Caco-2 (cell line): ENCODE measurements around the gene OTOG. TPM values are rescaled to one million over a fixed set of nuclear protein-coding genes. Genes with fewer than 3 reads are reported as not detected.

Experiments used
- BruUV-seq: library from RNA; stranded (reverse); fragments of 400-500 nt; replicated peaks from 2 replicates; lab custom pipeline; 2021; lab: Mats Ljungman, UMichigan
- CTCF ChIA-PET: fragments of 300-600 bp; sonication (Branson Sonifier 250); formaldehyde crosslinking; loops from one replicate; lab custom pipeline; 2022; ENCODE audit warnings: antibody characterized with exemption; lab: Charles Lee
- POLR2A ChIA-PET: fragments of 300-600 bp; sonication (Branson Sonifier 250); formaldehyde crosslinking; loops from one replicate; lab custom pipeline; 2022; ENCODE audit warnings: antibody characterized with exemption; lab: Charles Lee
- DNase-seq, 2 experiments: peaks; one replicate each; pipeline versions ENCODE4 v3.0.0 to v3.0.0-alpha.2; 2020 to 2022
- H3K27me3 ChIP-seq: replicated peaks from 2 replicates; pipeline ENCODE4 v1.6.0; 2011; ENCODE audit warnings: low read length; ENCODE audit not compliant: control insufficient read depth, insufficient read depth
- H3K36me3 ChIP-seq: 2 replicates; pipeline ENCODE4 v1.5.1; 2011; ENCODE audit warnings: low read length; ENCODE audit not compliant: control insufficient read depth, insufficient read depth
- H3K4me1 ChIP-seq: fragments of 250-450 bp; sonication (Bioruptor Pico); 2 replicates; pipeline ENCODE4 v1.5.1; 2020; ENCODE audit warnings: mild to moderate bottlenecking
- H3K4me3 ChIP-seq: 2 replicates; pipeline ENCODE4 v1.5.1; 2011; ENCODE audit warnings: low read depth, mild to moderate bottlenecking, control low read depth, low read length
- H3K9me3 ChIP-seq: fragments of 250-450 bp; sonication (Bioruptor Pico); 2 replicates; pipeline ENCODE4 v1.5.1; 2020; ENCODE audit warnings: mild to moderate bottlenecking, moderate library complexity
- H3K27ac Mint-ChIP-seq: one replicate; pipeline ENCODE4 v1.8.0; 2022; ENCODE audit warnings: mixed read lengths; ENCODE audit not compliant: unreplicated experiment
- H3K27me3 Mint-ChIP-seq: one replicate; pipeline ENCODE4 v1.8.0; 2022; ENCODE audit warnings: mixed read lengths; ENCODE audit not compliant: insufficient read depth, unreplicated experiment
- H3K36me3 Mint-ChIP-seq: one replicate; pipeline ENCODE4 v1.8.0; 2022; ENCODE audit warnings: mild to moderate bottlenecking, mixed read lengths; ENCODE audit not compliant: insufficient read depth, unreplicated experiment
- H3K4me1 Mint-ChIP-seq: one replicate; pipeline ENCODE4 v1.8.0; 2022; ENCODE audit warnings: low read depth, mixed read lengths; ENCODE audit not compliant: unreplicated experiment
- H3K4me3 Mint-ChIP-seq: one replicate; pipeline ENCODE4 v1.8.0; 2022; ENCODE audit warnings: mild to moderate bottlenecking, moderate library complexity, mixed read lengths; ENCODE audit not compliant: unreplicated experiment
- H3K9me3 Mint-ChIP-seq: one replicate; pipeline ENCODE4 v1.8.0; 2022; ENCODE audit warnings: mixed read lengths; ENCODE audit not compliant: unreplicated experiment
- CTCF ChIP-seq, 2 experiments: fragments of 200-600 bp in 1 of 2; IDR thresholded peaks; 1 replicate in 1 of 2; 2 replicates in 1 of 2; pipeline versions ENCODE4 v1.5.1 to v1.8.0; 2011 to 2022; ENCODE audit warnings: antibody characterized with exemption in 1 of 2, control low read depth in 1 of 2, inconsistent platforms in 1 of 2, low read depth in 1 of 2, low read length in 1 of 2, mild to moderate bottlenecking in 1 of 2, moderate library complexity in 1 of 2; ENCODE audit not compliant: insufficient read depth in 1 of 2, severe bottlenecking in 1 of 2, unreplicated experiment in 1 of 2
- intact Hi-C: fragments of 100-400 bp; cut with micrococcal nuclease; formaldehyde crosslinking; loops from one replicate; pipeline ENCODE4 v1.10.0; 2022; ENCODE audit not compliant: unreplicated experiment
- total RNA-seq: library from RNA; stranded (reverse); gene quantifications from 2 replicates; pipeline ENCODE4 v1.2.3, GENCODE V29; 2022

Gene OTOG
- total RNA-seq, 1 experiment from 2014 or later = 0.95 TPM

DNA sequence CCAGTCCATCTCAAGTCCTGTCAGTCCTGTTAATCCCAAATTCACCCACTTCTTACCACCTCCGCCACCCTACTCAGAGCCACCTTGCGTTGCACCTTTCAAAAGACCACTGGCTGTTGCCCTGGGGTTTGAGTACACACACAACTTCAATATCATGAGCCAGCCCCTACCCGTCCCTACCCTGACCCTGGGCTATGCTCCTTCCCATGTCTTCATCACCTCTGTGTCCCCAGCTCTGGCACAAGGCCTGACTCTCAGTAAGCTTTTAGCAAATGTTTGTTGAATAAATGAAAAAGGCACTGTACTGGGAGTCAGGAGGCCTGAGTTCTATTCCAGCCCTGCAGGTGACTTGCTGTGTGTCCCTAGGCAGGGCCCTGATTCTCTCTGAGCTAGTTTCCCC is 26.5 kb downstream of the OTOG start:
- no peaks in the 10 kb centered on the region for H3K36me3 Mint-ChIP-seq
- no peaks in the 10 kb centered on the region for H3K9me3 Mint-ChIP-seq
- no TSS peak for BruUV-seq
- H3K4me3 ChIP-seq = no peak overlapping the region
- H3K4me3 Mint-ChIP-seq = no peak overlapping the region
- intact Hi-C loops = no loop called here
- no peak for TF ChIP-seq CTCF (IDR thresholded peaks at IDR 0.05; ENCODE audit: insufficient read depth in 1 of 2, low read depth in 1 of 2, low read length in 1 of 2, severe bottlenecking in 1 of 2, unreplicated experiment in 1 of 2)
- ChIA-PET CTCF (no interaction called here), POLR2A (no interaction called here)
- H3K4me1 ChIP-seq = peaks cover 13% of the 10 kb centered on the region
- H3K27ac Mint-ChIP-seq = no peak overlapping the region
- DNase-seq = no peak
- H3K27me3 Mint-ChIP-seq = no peaks in the 10 kb centered on the region
- no peaks in the 10 kb centered on the region for H3K9me3 ChIP-seq
- no peaks in the 10 kb centered on the region for H3K27me3 ChIP-seq
- no peaks in the 10 kb centered on the region for H3K36me3 ChIP-seq
- H3K4me1 Mint-ChIP-seq = peaks cover 6% of the 10 kb centered on the region

GRCh38 chr11:17574141-17575091 is 27.4 kb downstream of the OTOG start:
- DNase-seq = no peak
- no peaks in the 10 kb centered on the region for H3K36me3 Mint-ChIP-seq
- Histone ChIP-seq H3K27me3 (no peaks in the 10 kb centered on the region), H3K4me1 (peaks cover 13% of the 10 kb centered on the region), H3K4me3 (no peak overlapping the region), H3K36me3 (no peaks in the 10 kb centered on the region), H3K9me3 (no peaks in the 10 kb centered on the region)
- no peak overlapping the region for H3K4me3 Mint-ChIP-seq
- H3K27ac Mint-ChIP-seq = no peak overlapping the region
- no peak for TF ChIP-seq CTCF (IDR thresholded peaks at IDR 0.05; ENCODE audit: insufficient read depth in 1 of 2, low read depth in 1 of 2, low read length in 1 of 2, severe bottlenecking in 1 of 2, unreplicated experiment in 1 of 2)
- no peaks in the 10 kb centered on the region for H3K27me3 Mint-ChIP-seq
- BruUV-seq = no TSS peak
- CTCF ChIA-PET = no interaction called here
- intact Hi-C loops = no loop called here
- peaks cover 6% of the 10 kb centered on the region for H3K4me1 Mint-ChIP-seq
- POLR2A ChIA-PET = no interaction called here
- H3K9me3 Mint-ChIP-seq = no peaks in the 10 kb centered on the region

DNA sequence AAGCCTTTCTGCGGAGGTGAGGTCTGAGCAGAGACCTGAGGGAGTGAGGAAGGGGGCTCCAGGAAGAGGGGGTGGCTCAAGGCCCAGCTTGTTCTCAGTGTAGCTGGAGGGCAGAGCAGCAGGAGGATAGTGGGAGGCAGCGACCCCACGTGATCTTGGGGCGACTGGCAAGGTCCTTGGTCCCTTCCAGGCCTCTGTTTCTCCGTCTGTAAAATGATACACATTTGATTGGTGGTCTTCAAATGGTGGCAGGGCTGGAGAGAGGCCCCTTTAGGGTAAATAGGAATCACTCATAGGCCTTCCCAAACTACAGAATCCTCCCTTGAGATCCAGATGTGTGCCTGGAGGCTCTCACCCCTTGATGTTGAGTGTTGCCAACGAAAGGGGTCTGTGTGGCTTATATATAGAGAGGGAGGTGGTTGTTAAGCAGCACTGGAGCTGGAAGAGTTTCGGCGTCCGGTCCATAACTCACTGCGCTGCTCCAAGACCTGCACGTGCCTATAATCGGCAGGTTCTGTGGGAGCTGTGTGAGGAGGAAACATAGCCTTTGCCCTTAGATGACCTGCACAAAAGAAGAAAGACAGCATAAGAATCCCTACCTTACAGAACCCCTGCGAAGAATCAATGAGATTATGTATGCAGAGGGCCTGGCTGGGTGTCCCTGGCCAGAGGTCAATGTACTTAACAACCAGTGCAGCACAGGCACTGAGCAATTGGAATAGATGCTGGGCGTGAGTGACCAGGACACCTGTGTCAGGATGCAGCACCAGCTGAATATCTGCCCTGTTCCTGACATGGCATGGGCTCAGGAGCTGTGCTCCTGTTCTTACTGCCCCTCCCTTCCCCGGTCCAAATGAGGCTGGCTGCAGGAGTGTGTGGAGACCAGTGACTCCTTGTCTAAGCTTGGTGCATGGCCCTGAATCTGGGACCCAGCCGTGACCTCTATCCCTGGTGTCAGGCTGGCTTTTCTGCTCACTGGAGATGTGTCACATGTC is 28.7 kb downstream of the OTOG start:
- DNase-seq = no peak
- H3K9me3 Mint-ChIP-seq = no peaks in the 10 kb centered on the region
- BruUV-seq = no TSS peak
- H3K36me3 ChIP-seq = no peaks in the 10 kb centered on the region
- H3K9me3 ChIP-seq = no peaks in the 10 kb centered on the region
- no peak overlapping the region for H3K27ac Mint-ChIP-seq
- no peak overlapping the region for H3K4me3 Mint-ChIP-seq
- intact Hi-C loops = no loop called here
- peaks cover 13% of the 10 kb centered on the region for H3K4me1 ChIP-seq
- CTCF ChIA-PET = no interaction called here
- POLR2A ChIA-PET = no interaction called here
- peaks cover 6% of the 10 kb centered on the region for H3K4me1 Mint-ChIP-seq
- H3K4me3 ChIP-seq = no peak overlapping the region
- no peak for TF ChIP-seq CTCF (IDR thresholded peaks at IDR 0.05; ENCODE audit: insufficient read depth in 1 of 2, low read depth in 1 of 2, low read length in 1 of 2, severe bottlenecking in 1 of 2, unreplicated experiment in 1 of 2)
- H3K36me3 Mint-ChIP-seq = no peaks in the 10 kb centered on the region
- peaks cover 1% of the 10 kb centered on the region for H3K27me3 Mint-ChIP-seq
- no peaks in the 10 kb centered on the region for H3K27me3 ChIP-seq
